DOHH2 (cell line): ENCODE measurements around the gene PXT1.

Source experiments
- H3F3A ChIP-seq: fragments of 200-600 bp; sonication (generic), shearing (Covaris generic); 2 replicates; pipeline ENCODE4 v1.6.0; 2016; ENCODE audit warnings: antibody characterized with exemption, mild to moderate bottlenecking; ENCODE audit not compliant: control insufficient read depth, insufficient read depth
- H3K27ac ChIP-seq: fragments of 200-600 bp; sonication (generic); 2 replicates; pipeline ENCODE4 v1.5.1; 2014; ENCODE audit warnings: low read depth, mild to moderate bottlenecking, low read length, moderate library complexity
- H3K27me3 ChIP-seq: fragments of 200-600 bp; sonication (generic); 2 replicates; pipeline ENCODE4 v1.6.1; 2014; ENCODE audit warnings: mild to moderate bottlenecking, low read length, mixed read lengths; ENCODE audit not compliant: control insufficient read depth
- H3K36me3 ChIP-seq: fragments of 200-600 bp; sonication (generic); 2 replicates; pipeline ENCODE4 v1.6.1; 2014; ENCODE audit warnings: mild to moderate bottlenecking, low read length, moderate library complexity, mixed read lengths; ENCODE audit not compliant: control insufficient read depth
- H3K4me1 ChIP-seq: fragments of 200-600 bp; sonication (generic); 2 replicates; pipeline ENCODE4 v1.6.1; 2014; ENCODE audit warnings: mild to moderate bottlenecking, low read length, mixed read lengths; ENCODE audit not compliant: control insufficient read depth
- H3K4me2 ChIP-seq: fragments of 200-600 bp; sonication (generic); 2 replicates; pipeline ENCODE4 v1.6.0; 2014; ENCODE audit warnings: mild to moderate bottlenecking, low read length, moderate library complexity
- H3K4me3 ChIP-seq: fragments of 200-600 bp; sonication (generic); 2 replicates; pipeline ENCODE4 v1.5.1; 2014; ENCODE audit warnings: mild to moderate bottlenecking, low read length, mixed read lengths
- H3K79me2 ChIP-seq: fragments of 200-600 bp; sonication (generic); 2 replicates; pipeline ENCODE4 v1.6.1; 2014; ENCODE audit warnings: mild to moderate bottlenecking, low read length, mixed read lengths; ENCODE audit not compliant: control insufficient read depth
- H3K9me2 ChIP-seq: fragments of 200-600 bp; sonication (generic); replicated peaks from 2 replicates; pipeline ENCODE4 v1.6.1; 2014; ENCODE audit warnings: mild to moderate bottlenecking, low read length, mixed read lengths; ENCODE audit not compliant: control insufficient read depth
- H3K9me3 ChIP-seq: fragments of 200-600 bp; sonication (generic); 2 replicates; pipeline ENCODE4 v1.6.1; 2014; ENCODE audit warnings: antibody characterized with exemption, low read length, mixed read lengths; ENCODE audit not compliant: control insufficient read depth, insufficient read depth
- H4K20me1 ChIP-seq: fragments of 200-600 bp; sonication (generic); 2 replicates; pipeline ENCODE4 v1.6.0; 2014; ENCODE audit warnings: low read depth, mild to moderate bottlenecking, antibody characterized with exemption, low read length, moderate library complexity; ENCODE audit not compliant: control insufficient read depth, insufficient read depth
- EZH2phosphoT487 ChIP-seq: fragments of 200-600 bp; sonication (generic); IDR thresholded peaks from 2 replicates; pipeline ENCODE4 v1.6.1; 2017; ENCODE audit warnings: borderline replicate concordance, mild to moderate bottlenecking, antibody characterized with exemption, low read length, moderate library complexity, mixed read lengths
- TF ChIP-seq, protein P1 (sequence below): fragments of 200-600 bp; sonication (generic); IDR thresholded peaks from one replicate; pipeline ENCODE4 v1.5.1; 2014; ENCODE audit warnings: antibody characterized with exemption, mild to moderate bottlenecking, low read depth, low read length; ENCODE audit not compliant: poor library complexity, severe bottlenecking

Gene PXT1

DNA sequence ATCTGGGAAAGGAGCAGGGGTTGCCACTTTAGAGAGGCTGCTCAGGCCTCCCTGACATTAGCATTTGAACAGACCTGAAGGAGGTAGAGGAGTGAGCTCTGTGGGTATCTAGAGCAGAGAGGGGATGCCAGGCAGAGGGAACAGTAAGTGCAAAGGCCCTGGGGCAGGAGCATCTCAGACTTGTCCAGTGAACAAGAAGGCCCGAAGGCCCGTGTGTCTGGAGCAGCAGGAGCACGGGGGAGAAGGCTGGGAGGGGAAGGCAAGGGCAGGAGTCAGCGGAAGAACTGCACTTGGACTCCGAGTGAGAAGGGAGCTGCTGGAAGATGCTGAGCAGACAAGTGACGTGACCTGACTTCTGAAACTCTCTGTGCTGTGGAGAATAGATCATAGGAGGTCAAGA is 70.6 kb downstream of the PXT1 start:
- H3K4me3 ChIP-seq = no peak overlapping the region
- H3K79me2 ChIP-seq = no peaks in the 10 kb centered on the region
- TF ChIP-seq EZH2phosphoT487 = no peak
- TF ChIP-seq, protein P1, sequence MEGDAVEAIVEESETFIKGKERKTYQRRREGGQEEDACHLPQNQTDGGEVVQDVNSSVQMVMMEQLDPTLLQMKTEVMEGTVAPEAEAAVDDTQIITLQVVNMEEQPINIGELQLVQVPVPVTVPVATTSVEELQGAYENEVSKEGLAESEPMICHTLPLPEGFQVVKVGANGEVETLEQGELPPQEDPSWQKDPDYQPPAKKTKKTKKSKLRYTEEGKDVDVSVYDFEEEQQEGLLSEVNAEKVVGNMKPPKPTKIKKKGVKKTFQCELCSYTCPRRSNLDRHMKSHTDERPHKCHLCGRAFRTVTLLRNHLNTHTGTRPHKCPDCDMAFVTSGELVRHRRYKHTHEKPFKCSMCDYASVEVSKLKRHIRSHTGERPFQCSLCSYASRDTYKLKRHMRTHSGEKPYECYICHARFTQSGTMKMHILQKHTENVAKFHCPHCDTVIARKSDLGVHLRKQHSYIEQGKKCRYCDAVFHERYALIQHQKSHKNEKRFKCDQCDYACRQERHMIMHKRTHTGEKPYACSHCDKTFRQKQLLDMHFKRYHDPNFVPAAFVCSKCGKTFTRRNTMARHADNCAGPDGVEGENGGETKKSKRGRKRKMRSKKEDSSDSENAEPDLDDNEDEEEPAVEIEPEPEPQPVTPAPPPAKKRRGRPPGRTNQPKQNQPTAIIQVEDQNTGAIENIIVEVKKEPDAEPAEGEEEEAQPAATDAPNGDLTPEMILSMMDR = no peak
- no peak overlapping the region for H3K4me2 ChIP-seq
- peaks cover 20% of the 10 kb centered on the region for H3K4me1 ChIP-seq
- no peak overlapping the region for H3K27ac ChIP-seq
- H3K27me3 ChIP-seq = peaks cover 10% of the 10 kb centered on the region; the same call in 1 of the 2 replicates
- H3K9me3 ChIP-seq = no peaks in the 10 kb centered on the region
- no peaks in the 10 kb centered on the region for H3K36me3 ChIP-seq
- H3K9me2 ChIP-seq = no peaks in the 10 kb centered on the region
- no peaks in the 10 kb centered on the region for H4K20me1 ChIP-seq
- H3F3A ChIP-seq = no peaks in the 10 kb centered on the region

DNA sequence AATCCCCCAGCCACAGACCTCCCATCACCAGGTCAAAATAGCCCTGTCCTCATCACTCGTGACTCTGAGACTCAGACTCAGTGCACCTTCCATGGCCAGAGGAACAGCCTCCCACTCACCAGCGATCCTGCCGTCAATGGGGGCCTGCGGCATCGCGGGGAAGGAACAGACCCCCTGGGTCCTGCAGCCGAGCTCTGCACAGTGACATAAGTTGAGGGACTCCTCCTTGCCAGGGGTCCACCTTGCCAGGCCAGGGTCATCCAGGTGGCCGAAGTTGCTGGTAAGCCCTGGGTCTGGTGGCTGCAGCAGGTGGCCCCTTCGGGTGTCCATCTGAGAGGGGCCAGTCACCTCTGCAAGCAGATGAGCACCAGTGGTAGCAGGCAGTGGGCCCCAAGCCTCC is 71.4 kb downstream of the PXT1 start:
- Histone ChIP-seq H4K20me1 (no peaks in the 10 kb centered on the region), H3K4me1 (peaks cover 21% of the 10 kb centered on the region; the same call in 1 of the 2 replicates), H3K79me2 (no peaks in the 10 kb centered on the region), H3F3A (no peaks in the 10 kb centered on the region), H3K27me3 (peaks cover 10% of the 10 kb centered on the region; the same call in 1 of the 2 replicates), H3K27ac (no peak overlapping the region), H3K4me3 (no peak overlapping the region), H3K36me3 (no peaks in the 10 kb centered on the region), H3K4me2 (no peak overlapping the region), H3K9me3 (no peaks in the 10 kb centered on the region), H3K9me2 (no peaks in the 10 kb centered on the region)
- TF ChIP-seq, protein P1 = no peak
- TF ChIP-seq EZH2phosphoT487 = no peak

DNA sequence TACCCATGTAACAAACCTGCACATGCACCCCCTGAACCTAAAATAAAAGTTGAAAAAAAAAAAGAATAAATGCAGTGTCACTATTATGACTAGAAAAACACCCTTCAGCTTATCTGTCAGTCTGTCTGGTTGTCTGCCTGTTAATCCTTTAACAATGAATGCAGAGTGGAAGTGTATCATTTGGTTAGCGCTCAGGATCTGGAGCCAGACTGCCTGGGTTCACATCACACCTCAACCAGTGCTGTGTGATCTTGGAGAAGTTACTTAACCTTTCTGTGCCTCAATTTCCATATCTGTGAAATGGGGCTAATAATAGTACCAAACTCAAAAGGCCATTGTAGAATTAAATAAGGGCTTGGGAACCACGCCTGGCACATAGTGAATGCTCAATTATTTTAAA is 72.0 kb downstream of the PXT1 start:
- H3K79me2 ChIP-seq = no peaks in the 10 kb centered on the region
- H3K36me3 ChIP-seq = no peaks in the 10 kb centered on the region
- H3K27me3 ChIP-seq = peaks cover 10% of the 10 kb centered on the region; the same call in 1 of the 2 replicates
- no peaks in the 10 kb centered on the region for H3K9me3 ChIP-seq
- H4K20me1 ChIP-seq = no peaks in the 10 kb centered on the region
- H3K9me2 ChIP-seq = no peaks in the 10 kb centered on the region
- peaks cover 15% of the 10 kb centered on the region; the same call in 1 of the 2 replicates for H3K4me1 ChIP-seq
- TF ChIP-seq EZH2phosphoT487 = no peak
- TF ChIP-seq, protein P1 = no peak
- no peak overlapping the region for H3K4me2 ChIP-seq
- no peak overlapping the region for H3K27ac ChIP-seq
- H3K4me3 ChIP-seq = no peak overlapping the region
- no peaks in the 10 kb centered on the region for H3F3A ChIP-seq
